ENCODE results near the gene NPIPA7.
"Not testable (repeated sequence)": the region's sequence is repeated elsewhere in the genome, so short reads cannot be mapped to it uniquely, and the experiment has no call there.

Gene NPIPA7

GRCh38 chr16:16425146-16425545, 46.2 kb downstream of the NPIPA7 start:
- not testable (repeated sequence) for DNase-seq

- DNase-seq: not testable (repeated sequence)
These were observed 52.2 kb downstream of the NPIPA7 start for GRCh38 chr16:16431135-16431534.

GRCh38 chr16:16434711-16435110, 55.8 kb downstream of the NPIPA7 start:
- not testable (repeated sequence) for DNase-seq

- not testable (repeated sequence) for DNase-seq
These were observed 62.5 kb downstream of the NPIPA7 start for GRCh38 chr16:16441401-16441800.
